HCT116 (cell line): Measurements from ENCODE around the gene TOX2. TPM values are rescaled to one million over a fixed set of nuclear protein-coding genes. Genes with fewer than 3 reads are reported as not detected.

ENCODE experiments used
- ATAC-seq: fragments of 200-7000 bp; cut with Tn5 transposase; 2 replicates; pipeline ENCODE4 v1.9.1; 2020; ENCODE audit warnings: mild to moderate bottlenecking, moderate library complexity
- BruUV-seq: library from RNA; stranded (reverse); fragments of 400-500 nt; replicated peaks from 2 replicates; lab custom pipeline; 2021; lab: Mats Ljungman, UMichigan
- CTCF ChIA-PET: fragments of 300-600 bp; sonication (Branson Sonifier 250); formaldehyde crosslinking; loops from one replicate; lab custom pipeline; 2021; ENCODE audit warnings: antibody characterized with exemption; lab: Charles Lee
- POLR2A ChIA-PET: fragments of 300-600, 350-600 bp; sonication (Branson Sonifier 250); formaldehyde crosslinking; loops from one replicate; lab custom pipeline; 2021; ENCODE audit warnings: antibody characterized with exemption; lab: Charles Lee
- RAD21 ChIA-PET, 2 experiments: fragments of 300-600 bp; sonication (Branson Sonifier 250); formaldehyde crosslinking; loops; one replicate each; lab custom pipeline; 2023; ENCODE audit warnings: low total read pairs in 2 of 2; ENCODE audit not compliant: uncharacterized antibody in 2 of 2, unreplicated experiment in 2 of 2, low non-redundant PET in 1 of 2; lab: Charles Lee
- DNase-seq: peaks from one replicate; pipeline ENCODE4 v3.0.0-alpha.2; 2010; ENCODE audit warnings: low read depth, low spot score
- H2AFZ ChIP-seq: fragments of 200-600 bp; shearing (Covaris generic), sonication (generic); 2 replicates; pipeline ENCODE4 v1.6.1; 2017; ENCODE audit warnings: low read depth, mixed run types, mixed read lengths, antibody characterized with exemption, low read length; ENCODE audit not compliant: poor library complexity, severe bottlenecking
- H3K27ac ChIP-seq: 2 replicates; pipeline ENCODE4 v1.5.1; 2012; ENCODE audit warnings: low read depth, low read length
- H3K27me3 ChIP-seq: fragments of 200-600 bp; sonication (generic); 2 replicates; pipeline ENCODE4 v1.6.1; 2016; ENCODE audit warnings: mixed run types, low read length, mixed read lengths; ENCODE audit not compliant: insufficient read depth
- H3K36me3 ChIP-seq, 2 experiments: fragments of 200-500 bp in 1 of 2; fragments of 200-600 bp in 1 of 2; sonication (Bioruptor generic) in 1 of 2; sonication (generic) in 1 of 2; 2 replicates each; pipeline versions ENCODE4 v1.5.1 to v1.6.1; 2014 to 2016; ENCODE audit warnings: low read length in 2 of 2, inconsistent platforms in 1 of 2, mixed read lengths in 1 of 2, mixed run types in 1 of 2; ENCODE audit not compliant: insufficient read depth in 2 of 2, control insufficient read depth in 1 of 2
- H3K4me1 ChIP-seq, 2 experiments: fragments of 200-600 bp in 1 of 2; sonication (generic) in 1 of 2; 2 replicates each; pipeline versions ENCODE4 v1.5.1 to v1.6.1; 2012 to 2017; ENCODE audit warnings: low read length in 2 of 2, inconsistent platforms in 1 of 2, mild to moderate bottlenecking in 1 of 2, mixed read lengths in 1 of 2, mixed run types in 1 of 2, moderate library complexity in 1 of 2; ENCODE audit not compliant: insufficient read depth in 2 of 2, control insufficient read depth in 1 of 2
- H3K4me2 ChIP-seq: fragments of 200-600 bp; sonication (generic); 2 replicates; pipeline ENCODE4 v1.6.1; 2017; ENCODE audit warnings: mixed run types, low read length, mixed read lengths
- H3K4me3 ChIP-seq, 2 experiments: fragments of 200-600 bp in 1 of 2; sonication (generic) in 1 of 2; replicated peaks in 1 of 2; 2 replicates each; pipeline ENCODE4 v1.5.1; 2011 to 2016; ENCODE audit warnings: low read length in 2 of 2, control low read depth in 1 of 2, low read depth in 1 of 2, mild to moderate bottlenecking in 1 of 2, mixed read lengths in 1 of 2, mixed run types in 1 of 2
- H3K79me2 ChIP-seq: fragments of 200-600 bp; sonication (generic); 2 replicates; pipeline ENCODE4 v1.6.1; 2017; ENCODE audit warnings: mild to moderate bottlenecking, mixed run types, low read length, moderate library complexity, mixed read lengths; ENCODE audit not compliant: insufficient read depth
- H3K9ac ChIP-seq: fragments of 200-600 bp; sonication (generic); 2 replicates; pipeline ENCODE4 v1.6.1; 2016; ENCODE audit warnings: low read length, mixed read lengths
- H3K9me2 ChIP-seq: fragments of 200-600 bp; sonication (generic), shearing (Covaris generic); 2 replicates; pipeline ENCODE4 v1.6.1; 2017; ENCODE audit warnings: mixed run types, mild to moderate bottlenecking, moderate library complexity; ENCODE audit not compliant: insufficient read depth
- H3K9me3 ChIP-seq, 2 experiments: fragments of 200-500 bp in 1 of 2; fragments of 200-600 bp in 1 of 2; sonication (Bioruptor generic) in 1 of 2; sonication (generic) in 1 of 2; 2 replicates each; pipeline ENCODE4 v1.6.1; 2014 to 2017; ENCODE audit warnings: low read length in 2 of 2, mixed read lengths in 2 of 2, inconsistent platforms in 1 of 2, low read depth in 1 of 2, mild to moderate bottlenecking in 1 of 2, mixed run types in 1 of 2, moderate library complexity in 1 of 2; ENCODE audit not compliant: control insufficient read depth in 1 of 2, insufficient read depth in 1 of 2
- H4K20me1 ChIP-seq: fragments of 200-600 bp; sonication (generic), shearing (Covaris generic); 2 replicates; pipeline ENCODE4 v1.6.1; 2017; ENCODE audit warnings: mixed run types, mild to moderate bottlenecking, moderate library complexity; ENCODE audit not compliant: insufficient read depth
- CEBPB ChIP-seq: IDR thresholded peaks from 2 replicates; pipeline ENCODE4 v1.6.1; 2012; ENCODE audit warnings: low read depth
- CTCF ChIP-seq, 3 experiments: fragments of 200-600 bp in 1 of 3; sonication (generic) in 1 of 3; IDR thresholded peaks in 2 of 3; conservative IDR thresholded peaks in 1 of 3; 2 replicates each; pipeline ENCODE4 v1.5.1; 2012 to 2017; ENCODE audit warnings: low read depth in 2 of 3, low read length in 2 of 3, antibody characterized with exemption in 1 of 3, borderline replicate concordance in 1 of 3, control low read depth in 1 of 3, mild to moderate bottlenecking in 1 of 3, mixed read lengths in 1 of 3, mixed run types in 1 of 3, moderate library complexity in 1 of 3; ENCODE audit not compliant: insufficient read depth in 1 of 3
- MAX ChIP-seq: IDR thresholded peaks from 2 replicates; pipeline ENCODE4 v1.6.1; 2012
- POLR2AphosphoS5 ChIP-seq: IDR thresholded peaks from 2 replicates; pipeline ENCODE4 v1.6.1; 2011; ENCODE audit warnings: mild to moderate bottlenecking, low read depth, low read length, moderate library complexity
- RAD21 ChIP-seq: IDR thresholded peaks from 2 replicates; pipeline ENCODE4 v1.6.1; 2012; ENCODE audit warnings: low read depth, mild to moderate bottlenecking
- REST ChIP-seq: IDR thresholded peaks from 2 replicates; pipeline ENCODE4 v1.6.1; 2012; ENCODE audit warnings: low read depth
- SRF ChIP-seq: IDR thresholded peaks from 2 replicates; pipeline ENCODE4 v1.6.1; 2012; ENCODE audit warnings: low read depth
- YY1 ChIP-seq: IDR thresholded peaks from 2 replicates; pipeline ENCODE4 v1.6.1; 2011; ENCODE audit warnings: low read length, low read depth, moderate library complexity, mild to moderate bottlenecking; ENCODE audit not compliant: insufficient replicate concordance; ENCODE audit errors: extremely low read depth
- ZFX ChIP-seq: fragments of 450-650 bp; IDR thresholded peaks from 2 replicates; pipeline ENCODE4 v1.6.1; 2017
- ZNF274 ChIP-seq: fragments of 200-500 bp; sonication (Bioruptor generic); IDR thresholded peaks from 2 replicates; pipeline ENCODE4 v1.6.1; 2014; ENCODE audit warnings: mild to moderate bottlenecking, low read depth, low read length, inconsistent platforms
- intact Hi-C: fragments of 100-400 bp; cut with micrococcal nuclease; formaldehyde crosslinking; loops from 2 replicates; pipeline ENCODE4 v1.10.0; 2022
- total RNA-seq: library from RNA; stranded (reverse); gene quantifications from one replicate; pipeline ENCODE4 v1.2.1, GENCODE V29; 2021; ENCODE audit not compliant: unreplicated experiment

The TOX2 gene
- total RNA-seq, 1 experiment from 2014 or later, result 39.6 TPM

- intact Hi-C loops, result no loop called here
- Histone ChIP-seq H2AFZ (no peak overlapping the region), H3K27me3 (no peaks in the 10 kb centered on the region), H3K9ac (no peak overlapping the region), H4K20me1 (no peaks in the 10 kb centered on the region), H3K79me2 (no peaks in the 10 kb centered on the region), H3K27ac (no peak overlapping the region), H3K4me1 (no peaks in the 10 kb centered on the region), H3K4me3 (no peak overlapping the region), H3K9me2 (no peaks in the 10 kb centered on the region), H3K9me3 (no peaks in the 10 kb centered on the region), H3K4me2 (no peak overlapping the region), H3K36me3 (no peaks in the 10 kb centered on the region)
- no TSS peak for BruUV-seq
- no peak for ATAC-seq
- CTCF ChIA-PET, result no interaction called here
- no peak for DNase-seq
- POLR2A ChIA-PET, result no interaction called here
- TF ChIP-seq CEBPB (no peak), CTCF (IDR thresholded peaks at IDR 0.05 in 2 of 3, conservative IDR thresholded peaks at IDR 0.05 in 1 of 3; ENCODE audit: borderline replicate concordance in 1 of 3, insufficient read depth in 1 of 3, low read depth in 2 of 3, low read length in 2 of 3) (no peak), RAD21 (no peak), POLR2AphosphoS5 (no peak)
- RAD21 ChIA-PET, result interaction anchor here in 1 of 2 experiments (0.7 kb wide), 1 partner anchor 15 kb away, joined by 3 read pairs; no protein-coding TSS in a partner anchor
These were observed 118.1 kb downstream of the TOX2 start for GRCh38 chr20:44032583-44033331.

- H3K79me2 ChIP-seq, result no peaks in the 10 kb centered on the region
- no peak overlapping the region for H3K27ac ChIP-seq
- BruUV-seq, result no TSS peak
These were observed 118.7 kb downstream of the TOX2 start for GRCh38 chr20:44033344-44033743.

More at GRCh38 chr20:44033344-44033743, 118.7 kb downstream of the TOX2 start:
- DNase-seq (no peak), ATAC-seq (no peak)
- Histone ChIP-seq H3K4me2 (no peak overlapping the region), H3K9me3 (no peaks in the 10 kb centered on the region), H3K4me1 (no peaks in the 10 kb centered on the region), H3K27me3 (no peaks in the 10 kb centered on the region), H3K4me3 (no peak overlapping the region), H3K36me3 (no peaks in the 10 kb centered on the region), H2AFZ (no peak overlapping the region), H3K9me2 (no peaks in the 10 kb centered on the region), H4K20me1 (no peaks in the 10 kb centered on the region), H3K9ac (no peak overlapping the region)
- ChIA-PET POLR2A (no interaction called here), RAD21 (interaction anchor here in 1 of 2 experiments (0.7 kb wide), 1 partner anchor 15 kb away, joined by 3 read pairs; no protein-coding TSS in a partner anchor), CTCF (no interaction called here)
- TF ChIP-seq YY1, result no peak
- TF ChIP-seq CEBPB, result no peak
- TF ChIP-seq MAX, result no peak
- TF ChIP-seq SRF, result no peak
- TF ChIP-seq REST, result no peak
- no peak for TF ChIP-seq ZNF274
- no peak for TF ChIP-seq RAD21
- no peak for TF ChIP-seq ZFX
- intact Hi-C loops, result no loop called here
